HepG2 (cell line): ENCODE measurements around the gene XXYLT1. TPM values are rescaled to one million over a fixed set of nuclear protein-coding genes. Genes with fewer than 3 reads are reported as not detected.
A peak's percentile ranks its signal among the peaks of the same experiment; 100 is the strongest.

Experiments
- ARNT ChIP-seq: fragments of 450-650 bp; IDR thresholded peaks from 2 replicates; pipeline ENCODE4 v1.6.1; 2017
- BRD4 ChIP-seq: sonication (generic); formaldehyde crosslinking; IDR thresholded peaks from 2 replicates; pipeline ENCODE4 v1.4.0; 2020; ENCODE audit warnings: missing genetic modification reagents
- CBFB ChIP-seq: sonication (generic); formaldehyde crosslinking; IDR thresholded peaks from 2 replicates; pipeline ENCODE4 v1.4.0; 2020; ENCODE audit warnings: missing genetic modification reagents
- CREB1 ChIP-seq, 2 experiments: fragments of 450-650 bp in 1 of 2; IDR thresholded peaks; 2 replicates each; pipeline ENCODE4 v1.6.1; 2016 to 2017; ENCODE audit warnings: control low read depth in 1 of 2, mild to moderate bottlenecking in 1 of 2, missing compliant biosample characterization in 1 of 2, missing genetic modification characterization in 1 of 2
- GMEB2 ChIP-seq: IDR thresholded peaks from 2 replicates; pipeline ENCODE4 v1.6.1; 2016; ENCODE audit warnings: missing biosample characterization, missing genetic modification reagents, low read depth
- GPBP1L1 ChIP-seq: sonication (generic); formaldehyde crosslinking; IDR thresholded peaks from 2 replicates; pipeline ENCODE4 v1.5.0; 2020; ENCODE audit warnings: mild to moderate bottlenecking, missing genetic modification reagents
- HES4 ChIP-seq: sonication (generic); formaldehyde crosslinking; IDR thresholded peaks from 2 replicates; pipeline ENCODE4 v1.9.0; 2021; ENCODE audit warnings: mild to moderate bottlenecking, missing genetic modification reagents, borderline replicate concordance
- HMGXB4 ChIP-seq, 2 experiments: sonication (generic) in 1 of 2; formaldehyde crosslinking in 1 of 2; IDR thresholded peaks; 2 replicates each; pipeline versions ENCODE4 v1.4.0 to v1.6.1; 2018 to 2020; ENCODE audit warnings: missing genetic modification reagents in 2 of 2, borderline replicate concordance in 1 of 2, low read depth in 1 of 2, mild to moderate bottlenecking in 1 of 2, missing biosample characterization in 1 of 2
- HOXA9 ChIP-seq: sonication (generic); formaldehyde crosslinking; IDR thresholded peaks from 2 replicates; pipeline ENCODE4 v1.8.1; 2022; ENCODE audit warnings: missing genetic modification reagents, mild to moderate bottlenecking, moderate library complexity, borderline replicate concordance
- IKZF1 ChIP-seq: fragments of 450-650 bp; IDR thresholded peaks from 2 replicates; pipeline ENCODE4 v1.7.1; 2016
- NCOA1 ChIP-seq: sonication (generic); formaldehyde crosslinking; IDR thresholded peaks from 2 replicates; pipeline ENCODE4 v1.9.0; 2021; ENCODE audit warnings: missing genetic modification reagents
- POLR2A ChIP-seq, 2 experiments: IDR thresholded peaks; 2 replicates each; pipeline ENCODE4 v1.6.1; 2011; ENCODE audit warnings: low read depth in 2 of 2, low read length in 2 of 2, mild to moderate bottlenecking in 1 of 2, moderate library complexity in 1 of 2; ENCODE audit not compliant: insufficient read depth in 1 of 2
- SALL2 ChIP-seq: sonication (generic); formaldehyde crosslinking; IDR thresholded peaks from 2 replicates; pipeline ENCODE4 v1.8.1; 2023; ENCODE audit warnings: mild to moderate bottlenecking, missing genetic modification reagents, inconsistent platforms
- SOX13 ChIP-seq, 3 experiments: fragments of 450-650 bp in 1 of 3; sonication (generic) in 1 of 3; formaldehyde crosslinking in 1 of 3; IDR thresholded peaks in 2 of 3; conservative IDR thresholded peaks in 1 of 3; 2 replicates each; pipeline versions ENCODE4 v1.5.0 to v1.6.1; 2016 to 2020; ENCODE audit warnings: antibody characterized with exemption in 1 of 3, mild to moderate bottlenecking in 1 of 3, missing compliant biosample characterization in 1 of 3, missing genetic modification reagents in 1 of 3, moderate library complexity in 1 of 3
- SP1 ChIP-seq, 2 experiments: fragments of 450-650 bp in 1 of 2; sonication (generic) in 1 of 2; formaldehyde crosslinking in 1 of 2; IDR thresholded peaks; 2 replicates each; pipeline versions ENCODE4 v1.4.0 to v1.6.1; 2016 to 2020; ENCODE audit warnings: missing genetic modification reagents in 1 of 2
- TCF12 ChIP-seq, 2 experiments: fragments of 450-650 bp in 1 of 2; sonication (generic) in 1 of 2; formaldehyde crosslinking in 1 of 2; IDR thresholded peaks; 2 replicates each; pipeline versions ENCODE4 v1.6.1 to v1.8.0; 2017 to 2022; ENCODE audit warnings: antibody characterized with exemption in 1 of 2, mild to moderate bottlenecking in 1 of 2, missing genetic modification reagents in 1 of 2, moderate library complexity in 1 of 2
- TRAFD1 ChIP-seq: sonication (generic); formaldehyde crosslinking; IDR thresholded peaks from 2 replicates; pipeline ENCODE4 v1.5.1; 2020; ENCODE audit warnings: missing genetic modification reagents, mild to moderate bottlenecking, borderline replicate concordance
- ZNF557 ChIP-seq: sonication (generic); formaldehyde crosslinking; IDR thresholded peaks from 2 replicates; pipeline ENCODE4 v1.4.0; 2020; ENCODE audit warnings: missing genetic modification reagents
- ZNF740 ChIP-seq: sonication (generic); formaldehyde crosslinking; IDR thresholded peaks from 2 replicates; pipeline ENCODE4 v1.4.0; 2020; ENCODE audit warnings: missing genetic modification reagents
- ZNF747 ChIP-seq: sonication (generic); formaldehyde crosslinking; IDR thresholded peaks from 2 replicates; pipeline ENCODE4 v1.8.1; 2023; ENCODE audit warnings: missing genetic modification reagents, mild to moderate bottlenecking, borderline replicate concordance
- ZNF781 ChIP-seq: sonication (generic); formaldehyde crosslinking; IDR thresholded peaks from 2 replicates; pipeline ENCODE4 v1.5.1; 2020; ENCODE audit warnings: borderline replicate concordance, mild to moderate bottlenecking, missing genetic modification reagents; ENCODE audit errors: not compliant biosample characterization
- polyA plus RNA-seq, 8 experiments: library from polyadenylated mRNA; depleted of rRNA in 3 of 8; stranded (reverse) in 7 of 8; unstranded in 1 of 8; fragments of >200 nt; fragmentation: Illumina TruSeq in 4 of 8; extraction: Trizol in 4 of 8; gene quantifications; 2 replicates each; pipeline versions ENCODE4 v1.2.1 to v1.2.3, GENCODE V29; 2011 to 2016; ENCODE audit warnings: low read depth in 4 of 8, missing spikeins in 1 of 8, mixed read lengths in 1 of 8; ENCODE audit not compliant: insufficient read depth in 1 of 8
- total RNA-seq, 5 experiments: library from RNA; depleted of rRNA; stranded (reverse); fragments of >200 nt; fragmentation: Illumina TruSeq; extraction: Trizol; gene quantifications; 2 replicates each; pipeline ENCODE4 v1.2.3, GENCODE V29; 2016; ENCODE audit warnings: low read depth in 1 of 5

The XXYLT1 gene
- total and polyA plus RNA-seq, 2 of the 13 experiments (the other 11 are each of a cell fraction or from before 2014, with no cell fraction given): 17.7 to 19.0 TPM

- no peak for TF ChIP-seq SOX13 (IDR thresholded peaks at IDR 0.05)
- TF ChIP-seq SOX13 (CRISPR knock-in tag; conservative IDR thresholded peaks at IDR 0.05 in 1 of 2, IDR thresholded peaks at IDR 0.05 in 1 of 2): peak in 1 of 2 experiments; percentile 38; a peak in 2 of 4 replicates
- TF ChIP-seq TRAFD1 (CRISPR knock-in tag): no peak; the same call in 1 of the 2 replicates
- 0 out of 4 replicates have a peak, but pooled peaks of 1 of the 2 experiments have one; percentile 52 for TF ChIP-seq POLR2A (IDR thresholded peaks at IDR 0.05; ENCODE audit: insufficient read depth in 1 of 2, low read depth in 2 of 2, low read length in 2 of 2)
- TF ChIP-seq CREB1 (IDR thresholded peaks at IDR 0.05): no peak
- TF ChIP-seq CREB1 (CRISPR knock-in tag; IDR thresholded peaks at IDR 0.05): no peak
- 0 out of 2 replicates have a peak, but pooled peaks have one; percentile 44 for TF ChIP-seq ZNF747 (CRISPR knock-in tag)
- TF ChIP-seq GMEB2 (CRISPR knock-in tag): no peak
- TF ChIP-seq NCOA1 (CRISPR knock-in tag): no peak
- no peak for TF ChIP-seq SP1 (IDR thresholded peaks at IDR 0.05)
- TF ChIP-seq SP1 (CRISPR knock-in tag; IDR thresholded peaks at IDR 0.05): no peak
- no peak for TF ChIP-seq HOXA9 (CRISPR knock-in tag)
- no peak for TF ChIP-seq GPBP1L1 (CRISPR knock-in tag)
- TF ChIP-seq SALL2: no peak
- TF ChIP-seq ARNT: no peak
- TF ChIP-seq CBFB (CRISPR knock-in tag): 0 out of 2 replicates have a peak, but pooled peaks have one; percentile 47
- no peak for TF ChIP-seq HES4 (CRISPR knock-in tag)
- TF ChIP-seq ZNF781 (CRISPR knock-in tag): peak; percentile 74
- TF ChIP-seq BRD4: no peak
- TF ChIP-seq ZNF557: no peak
- TF ChIP-seq IKZF1: no peak
- no peak for TF ChIP-seq ZNF740 (CRISPR knock-in tag)
- TF ChIP-seq HMGXB4 (CRISPR knock-in tag; IDR thresholded peaks at IDR 0.05; ENCODE audit: borderline replicate concordance in 1 of 2, low read depth in 1 of 2): peak; percentile 94 to 95
- TF ChIP-seq TCF12 (IDR thresholded peaks at IDR 0.05): no peak
- peak; percentile 35; the same call in 1 of the 2 replicates for TF ChIP-seq TCF12 (CRISPR knock-in tag; IDR thresholded peaks at IDR 0.05)
These were observed 668 bp upstream of the XXYLT1 start (continued) for GRCh38 chr3:195271410-195272243.
